Measurements from ENCODE around the gene WLS. TPM values are rescaled to one million over a fixed set of nuclear protein-coding genes. Genes with fewer than 3 reads are reported as not detected.
A peak's percentile ranks its signal among the peaks of the same experiment; 100 is the strongest.

The WLS gene
- total RNA-seq, 2 donors from 2014 or later, result 74.5 to 92.1 TPM

GRCh38 chr1:68157416-68157815, 74.9 kb downstream of the WLS start:
- Histone ChIP-seq H3K4me3 (no peak overlapping the region), H3K9me3 (no peaks in the 10 kb centered on the region), H3K36me3 (peaks cover 0 to 3% of the 10 kb centered on the region in 2 donors), H3K27ac (no peak overlapping the region), H3K4me1 (replicated peaks) (no peaks in the 10 kb centered on the region), H3K27me3 (replicated peaks; ENCODE audit: insufficient read depth) (no peaks in the 10 kb centered on the region)
- WGBS, result 93% methylated on average over 2 of the region's 2 CpGs
- DNase-seq (ENCODE audit: low spot score), result no peak
- TF ChIP-seq POLR2A (IDR thresholded peaks at IDR 0.05) (no peak), POLR2AphosphoS5 (IDR thresholded peaks at IDR 0.05) (no peak), CTCF (IDR thresholded peaks at IDR 0.05) (no peak)
- intact Hi-C loops (cut with DNase I), result no loop called here

GRCh38 chr1:68151690-68152089, 80.6 kb downstream of the WLS start:
- Histone ChIP-seq H3K27ac (no peak overlapping the region), H3K36me3 (peaks cover 0 to 3% of the 10 kb centered on the region in 2 donors), H3K4me3 (no peak overlapping the region), H3K4me1 (replicated peaks) (no peaks in the 10 kb centered on the region), H3K9me3 (no peaks in the 10 kb centered on the region), H3K27me3 (replicated peaks; ENCODE audit: insufficient read depth) (no peaks in the 10 kb centered on the region)
- TF ChIP-seq POLR2A (IDR thresholded peaks at IDR 0.05), result no peak
- TF ChIP-seq CTCF (IDR thresholded peaks at IDR 0.05), result no peak
- no peak for TF ChIP-seq POLR2AphosphoS5 (IDR thresholded peaks at IDR 0.05)
- intact Hi-C loops (cut with DNase I), result no loop called here
- DNase-seq (ENCODE audit: low spot score), result no peak
- WGBS, result 82% methylated on average over 3 of the region's 3 CpGs

- WGBS, result 91% methylated on average over 8 of the region's 8 CpGs
- DNase-seq (ENCODE audit: low spot score), result no peak
- Histone ChIP-seq H3K27ac (no peak overlapping the region), H3K36me3 (peaks cover 0 to 3% of the 10 kb centered on the region in 2 donors), H3K4me1 (replicated peaks) (no peaks in the 10 kb centered on the region), H3K4me3 (no peak overlapping the region), H3K9me3 (no peaks in the 10 kb centered on the region), H3K27me3 (replicated peaks; ENCODE audit: insufficient read depth) (no peaks in the 10 kb centered on the region)
- intact Hi-C loops (cut with DNase I), result no loop called here
- TF ChIP-seq POLR2AphosphoS5 (IDR thresholded peaks at IDR 0.05), result no peak
- no peak for TF ChIP-seq CTCF (IDR thresholded peaks at IDR 0.05)
- no peak for TF ChIP-seq POLR2A (IDR thresholded peaks at IDR 0.05)
Measured at GRCh38 chr1:68149907-68150306, 82.4 kb downstream of the WLS start.

GRCh38 chr1:68149110-68149798, 83.1 kb downstream of the WLS start:
- Histone ChIP-seq H3K27ac (no peak overlapping the region), H3K36me3 (peaks cover 0 to 3% of the 10 kb centered on the region in 2 donors)
- 77% methylated on average over 5 of the region's 5 CpGs for WGBS

More at GRCh38 chr1:68149110-68149798, 83.1 kb downstream of the WLS start:
- no peak for DNase-seq (ENCODE audit: low spot score)
- Histone ChIP-seq H3K9me3 (no peaks in the 10 kb centered on the region), H3K4me3 (no peak overlapping the region), H3K4me1 (replicated peaks) (no peaks in the 10 kb centered on the region), H3K27me3 (replicated peaks; ENCODE audit: insufficient read depth) (no peaks in the 10 kb centered on the region)
- intact Hi-C loops (cut with DNase I), result no loop called here
- peak; percentile 13 for TF ChIP-seq POLR2AphosphoS5 (IDR thresholded peaks at IDR 0.05)
- no peak for TF ChIP-seq POLR2A (IDR thresholded peaks at IDR 0.05)
- TF ChIP-seq CTCF (IDR thresholded peaks at IDR 0.05), result no peak
